SHP77 treated with DMSO at 0.1 percent for 48 hours (cell line): Measurements from ENCODE around the gene PFKFB2.

Source experiments
- DNase-seq: peaks from one replicate; lab custom pipeline; 2025; lab: John Stamatoyannopoulos, UW

PFKFB2 gene

GRCh38 chr1:207089627-207090355, 36.7 kb downstream of the PFKFB2 start:
- DNase-seq: no peak

GRCh38 chr1:207091200-207091908, 38.3 kb downstream of the PFKFB2 start:
- DNase-seq: no peak

GRCh38 chr1:207093944-207094343, 40.9 kb downstream of the PFKFB2 start:
- DNase-seq: no peak

- no peak for DNase-seq
These were observed 44.8 kb downstream of the PFKFB2 start for GRCh38 chr1:207097871-207098324.

GRCh38 chr1:207101720-207102119, 48.6 kb downstream of the PFKFB2 start:
- DNase-seq: no peak

- DNase-seq: no peak
These were observed 49.1 kb downstream of the PFKFB2 start for GRCh38 chr1:207102146-207102545.

GRCh38 chr1:207102659-207103058, 49.6 kb downstream of the PFKFB2 start:
- DNase-seq: no peak

- no peak for DNase-seq
These were observed 50.9 kb downstream of the PFKFB2 start, which contains the start of gene C4BPA for GRCh38 chr1:207103892-207104373. TSS of gene C4BPA (plus strand) at chr1:207104233. CDS start at chr1:207113026, 8,793 bp downstream.

GRCh38 chr1:207109004-207109403, 55.9 kb downstream of the PFKFB2 start:
- no peak for DNase-seq

- no peak for DNase-seq
These were observed 59.7 kb downstream of the PFKFB2 start for GRCh38 chr1:207112616-207113296.

GRCh38 chr1:207115269-207115668, 62.2 kb downstream of the PFKFB2 start:
- DNase-seq: no peak

- no peak for DNase-seq
These were observed 71.3 kb downstream of the PFKFB2 start for GRCh38 chr1:207124389-207124788.

- no peak for DNase-seq
These were observed 75.4 kb downstream of the PFKFB2 start for GRCh38 chr1:207128336-207128921.

GRCh38 chr1:207129053-207129452, 76.0 kb downstream of the PFKFB2 start:
- no peak for DNase-seq
